NT2/D1 (cell line): Measurements from ENCODE around the gene ABCC6.
"Not testable (repeated sequence)": the region's sequence is repeated elsewhere in the genome, so short reads cannot be mapped to it uniquely, and the experiment has no call there.

Experiments
- SUZ12 ChIP-seq: IDR thresholded peaks from 2 replicates; pipeline ENCODE4 v1.6.1; 2011; ENCODE audit not compliant: insufficient read length, insufficient read depth; ENCODE audit errors: extremely low read depth
- ZNF274 ChIP-seq: IDR thresholded peaks from 2 replicates; pipeline ENCODE4 v1.6.1; 2011; ENCODE audit warnings: mild to moderate bottlenecking, low read depth, low read length

GRCh38 chr16:16268185-16268808 lies 45.0 kb upstream of the ABCC6 start:
- not testable (repeated sequence) for TF ChIP-seq ZNF274, SUZ12
